Lung (tissue), 12 donors: Measurements from ENCODE around the gene CSF1R. TPM values are rescaled to one million over a fixed set of nuclear protein-coding genes. Genes with fewer than 3 reads are reported as not detected.

Source experiments
- ATAC-seq: fragments of 200-7000 bp; cut with Tn5 transposase; one replicate; pipeline ENCODE4 v1.9.1; 2020; ENCODE audit warnings: moderate number of reproducible peaks; ENCODE audit not compliant: insufficient read depth, low FRiP score
- DNase-seq, 3 donors: peaks; one replicate each; pipeline ENCODE4 v3.0.0-alpha.2; 2013 to 2017
- H3K27ac ChIP-seq, 2 donors: one replicate each; pipeline ENCODE4 v1.5.1; 2013; ENCODE audit warnings: mild to moderate bottlenecking in 2 of 2, moderate library complexity in 2 of 2, control low read depth in 1 of 2, inconsistent platforms in 1 of 2, low read depth in 1 of 2, low read length in 1 of 2
- H3K27me3 ChIP-seq, 3 donors: one replicate each; pipeline ENCODE4 v1.5.1; 2013; ENCODE audit warnings: low read length in 2 of 3; ENCODE audit not compliant: control insufficient read depth in 3 of 3, insufficient read depth in 3 of 3
- H3K36me3 ChIP-seq, 4 donors: one replicate each; pipeline ENCODE4 v1.5.1; 2013; ENCODE audit warnings: low read length in 4 of 4, mild to moderate bottlenecking in 1 of 4, moderate library complexity in 1 of 4; ENCODE audit not compliant: control insufficient read depth in 4 of 4, insufficient read depth in 4 of 4
- H3K4me1 ChIP-seq, 5 donors: one replicate each; pipeline ENCODE4 v1.5.1; 2013; ENCODE audit warnings: low read length in 5 of 5, mild to moderate bottlenecking in 2 of 5, moderate library complexity in 1 of 5; ENCODE audit not compliant: control insufficient read depth in 5 of 5, insufficient read depth in 5 of 5
- H3K4me3 ChIP-seq: one replicate; pipeline ENCODE4 v1.5.1; 2013; ENCODE audit warnings: mild to moderate bottlenecking, control low read depth, moderate library complexity
- H3K9ac ChIP-seq, 2 donors: one replicate each; pipeline ENCODE4 v1.5.1; 2013; ENCODE audit warnings: low read length in 2 of 2, control low read depth in 1 of 2; ENCODE audit not compliant: insufficient read depth in 1 of 2
- H3K9me3 ChIP-seq, 4 donors: one replicate each; pipeline ENCODE4 v1.5.1; 2013; ENCODE audit warnings: low read length in 3 of 4, mild to moderate bottlenecking in 1 of 4, moderate library complexity in 1 of 4; ENCODE audit not compliant: control insufficient read depth in 4 of 4, insufficient read depth in 3 of 4
- WGBS, 2 donors: extraction: QIAGEN DNeasy Blood & Tissue Kit; methylation state at CpG; one replicate each; pipeline ENCODE4 v1.1.7; 2013; 5-methylcytosine and 5-hydroxymethylcytosine counted together
- polyA plus RNA-seq, 2 donors: library from polyadenylated mRNA; stranded (reverse); fragments of 200-250 nt; gene quantifications; one replicate each; pipeline ENCODE4 v1.2.1, GENCODE V29; 2013
- total RNA-seq, 2 donors: library from RNA; depleted of rRNA in 1 of 2; stranded (reverse); fragments of >200 nt in 1 of 2; gene quantifications; one replicate each; pipeline ENCODE4 v1.2.1, GENCODE V29; 2014 to 2021
- TF ChIP-seq, protein P1 (sequence below): IDR thresholded peaks from 2 replicates; pipeline ENCODE4 v1.5.1; 2012; ENCODE audit warnings: mild to moderate bottlenecking; ENCODE audit errors: control extremely low read depth, extremely low read depth
- donor health status: control.
- donor health status: control.
- donor health status: Bipolar disorder and iron deficiency.
- donor health status: healthy.
- donor health status: DM: yes; HTN: yes; CAD: no.

Gene CSF1R
- total and polyA plus RNA-seq, 4 donors, result 13.0 to 65.0 (median 40.7) TPM

GRCh38 chr5:150108711-150109514 is 22.6 kb upstream of the CSF1R start:
- Histone ChIP-seq H3K27me3 (no peaks in the 10 kb centered on the region), H3K4me1 (peaks cover 0 to 14% (median 4%) of the 10 kb centered on the region in 5 donors), H3K9ac (no peak overlapping the region), H3K27ac (no peak overlapping the region), H3K36me3 (no peaks in the 10 kb centered on the region), H3K4me3 (no peak overlapping the region), H3K9me3 (no peaks in the 10 kb centered on the region)
- WGBS, 2 donors, result 85 to 92% methylated on average over 11 of the region's 11 CpGs
- no peak for ATAC-seq
- DNase-seq, result no peak
- TF ChIP-seq, protein P1, sequence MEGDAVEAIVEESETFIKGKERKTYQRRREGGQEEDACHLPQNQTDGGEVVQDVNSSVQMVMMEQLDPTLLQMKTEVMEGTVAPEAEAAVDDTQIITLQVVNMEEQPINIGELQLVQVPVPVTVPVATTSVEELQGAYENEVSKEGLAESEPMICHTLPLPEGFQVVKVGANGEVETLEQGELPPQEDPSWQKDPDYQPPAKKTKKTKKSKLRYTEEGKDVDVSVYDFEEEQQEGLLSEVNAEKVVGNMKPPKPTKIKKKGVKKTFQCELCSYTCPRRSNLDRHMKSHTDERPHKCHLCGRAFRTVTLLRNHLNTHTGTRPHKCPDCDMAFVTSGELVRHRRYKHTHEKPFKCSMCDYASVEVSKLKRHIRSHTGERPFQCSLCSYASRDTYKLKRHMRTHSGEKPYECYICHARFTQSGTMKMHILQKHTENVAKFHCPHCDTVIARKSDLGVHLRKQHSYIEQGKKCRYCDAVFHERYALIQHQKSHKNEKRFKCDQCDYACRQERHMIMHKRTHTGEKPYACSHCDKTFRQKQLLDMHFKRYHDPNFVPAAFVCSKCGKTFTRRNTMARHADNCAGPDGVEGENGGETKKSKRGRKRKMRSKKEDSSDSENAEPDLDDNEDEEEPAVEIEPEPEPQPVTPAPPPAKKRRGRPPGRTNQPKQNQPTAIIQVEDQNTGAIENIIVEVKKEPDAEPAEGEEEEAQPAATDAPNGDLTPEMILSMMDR, result no peak

GRCh38 chr5:150107909-150108447 is 21.6 kb upstream of the CSF1R start:
- WGBS, 2 donors, result 72 to 78% methylated on average over 4 of the region's 4 CpGs
- no peak overlapping the region for H3K9ac ChIP-seq
- no peak for DNase-seq

DNA sequence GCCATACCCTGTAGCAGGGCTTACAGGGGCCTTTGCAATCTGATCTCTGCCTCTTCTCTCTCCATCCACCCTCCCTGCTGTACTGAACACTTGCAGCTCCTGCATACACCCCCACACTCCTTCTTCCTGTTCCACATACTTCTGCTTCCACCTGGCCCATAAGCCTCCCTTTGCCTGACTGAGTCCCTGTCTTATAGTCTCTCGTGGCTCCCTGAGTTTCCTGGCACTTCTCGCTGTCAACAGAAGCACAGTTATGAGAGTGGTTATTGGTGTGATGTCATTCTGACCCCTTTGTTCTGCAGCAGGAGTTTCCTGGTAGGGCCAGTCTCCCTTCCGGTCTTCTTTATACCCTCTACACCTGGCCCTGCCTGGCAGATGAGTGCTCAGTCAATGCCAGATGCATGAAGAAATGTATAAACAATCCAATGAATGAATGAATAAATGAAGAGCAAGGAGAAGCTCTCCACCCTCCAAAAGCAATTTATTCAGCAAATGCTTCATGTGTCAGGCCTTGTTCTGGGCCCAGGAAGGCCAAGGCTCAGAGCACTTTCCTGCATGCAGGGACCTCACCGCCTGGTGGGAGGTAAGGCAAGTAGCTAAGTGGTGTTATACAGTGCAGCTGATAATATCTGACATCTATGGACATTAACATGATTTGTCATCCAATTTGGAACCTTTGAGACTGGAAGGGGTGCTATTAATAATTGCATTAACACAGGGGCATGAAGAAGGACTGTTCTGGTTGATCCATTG is 20.5 kb upstream of the CSF1R start:
- H3K27me3 ChIP-seq, result no peaks in the 10 kb centered on the region
- 60 to 66% methylated on average over 4 of the region's 4 CpGs for WGBS, 2 donors
- no peak overlapping the region for H3K27ac ChIP-seq
- peaks cover 0 to 14% (median 2%) of the 10 kb centered on the region in 5 donors for H3K4me1 ChIP-seq
- H3K9me3 ChIP-seq, result no peaks in the 10 kb centered on the region
- H3K4me3 ChIP-seq, result no peak overlapping the region
- no peak overlapping the region for H3K9ac ChIP-seq
- TF ChIP-seq, protein P1, result no peak
- H3K36me3 ChIP-seq, result no peaks in the 10 kb centered on the region
- DNase-seq, result peak in 2 of 3 donors; percentile 39 to 57
- no peak for ATAC-seq

More at GRCh38 chr5:150107909-150108447, 21.6 kb upstream of the CSF1R start:
- Histone ChIP-seq H3K9me3 (no peaks in the 10 kb centered on the region), H3K27me3 (no peaks in the 10 kb centered on the region), H3K27ac (no peak overlapping the region), H3K4me1 (peaks cover 0 to 14% (median 4%) of the 10 kb centered on the region in 5 donors), H3K36me3 (no peaks in the 10 kb centered on the region), H3K4me3 (no peak overlapping the region)
- no peak for ATAC-seq
- TF ChIP-seq, protein P1, result no peak
